ENCODE data around the gene SPRR2G.
"Not testable (repeated sequence)": the region's sequence is repeated elsewhere in the genome, so short reads cannot be mapped to it uniquely, and the experiment has no call there.

SPRR2G gene

DNA sequence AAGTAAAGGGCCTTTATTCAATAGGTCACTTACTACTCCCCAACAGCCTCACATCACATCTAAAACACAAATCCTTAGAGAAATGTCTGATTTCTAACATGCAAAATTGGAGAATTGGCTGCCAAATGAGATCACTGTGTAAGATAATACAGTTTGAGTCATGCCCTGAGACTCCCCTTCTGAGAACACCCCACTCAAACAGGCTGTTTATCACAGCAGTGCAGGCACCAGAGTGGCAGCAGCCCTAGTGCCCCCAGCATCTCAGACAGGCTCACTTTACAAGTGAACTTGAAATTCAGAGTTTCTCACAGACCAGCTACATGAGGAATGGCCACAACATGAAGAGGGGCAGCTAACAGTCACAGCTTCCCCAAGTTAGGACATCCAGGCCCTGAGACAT is 35.4 kb downstream of the SPRR2G start:
- not testable (repeated sequence) for DNase-seq (ENCODE audit: low read depth in 1 of 2, low spot score in 1 of 2)

DNA sequence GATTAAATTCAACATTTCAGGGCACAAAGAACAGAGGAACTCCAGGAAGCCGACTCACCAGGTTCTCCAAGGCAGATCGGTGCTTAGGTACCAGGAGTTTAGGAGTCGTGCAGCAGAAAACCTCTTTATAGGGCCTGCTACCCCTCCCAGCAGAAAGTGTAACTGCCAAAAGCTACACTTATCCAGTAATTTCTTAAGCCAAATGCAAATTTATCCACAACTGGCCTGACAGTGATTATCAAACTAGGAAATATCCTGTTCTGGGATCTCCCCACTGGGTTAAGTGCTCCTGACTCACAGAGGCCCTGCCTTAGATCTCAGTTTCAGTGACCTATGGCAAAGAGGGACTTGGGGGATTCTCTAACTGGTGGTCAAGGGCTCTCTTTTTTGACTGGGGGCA is 37.3 kb downstream of the SPRR2G start, which contains the start of gene SPRR2F:
SPRR2F (minus strand) TSS at position 101 of the 400 bp plus-strand sequence. CDS start 783 bp downstream, outside the sequence.
- no peak for DNase-seq (ENCODE audit: low read depth in 1 of 2, low spot score in 1 of 2)

DNA sequence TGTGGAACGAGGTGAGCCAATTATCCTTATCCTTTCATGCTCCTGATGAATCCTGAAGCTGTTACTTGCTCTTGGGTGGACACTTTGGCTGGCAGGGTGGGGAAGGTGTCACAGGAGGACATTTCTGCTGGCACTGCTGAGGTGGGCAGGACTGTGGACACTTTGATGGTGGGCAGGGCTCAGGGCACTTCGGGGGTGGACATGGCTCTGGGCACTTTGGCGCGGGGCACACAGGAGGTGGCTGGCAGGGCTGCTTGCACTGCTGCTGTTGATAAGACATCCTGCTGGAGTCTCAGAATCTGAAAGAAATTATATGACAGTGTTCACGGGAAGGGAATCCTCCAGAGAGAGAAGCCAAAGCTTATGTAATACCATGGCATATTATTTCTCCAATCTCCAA is 38.2 kb downstream of the SPRR2G start:
- not testable (repeated sequence) for DNase-seq (ENCODE audit: low read depth in 1 of 2, low spot score in 1 of 2)

DNA sequence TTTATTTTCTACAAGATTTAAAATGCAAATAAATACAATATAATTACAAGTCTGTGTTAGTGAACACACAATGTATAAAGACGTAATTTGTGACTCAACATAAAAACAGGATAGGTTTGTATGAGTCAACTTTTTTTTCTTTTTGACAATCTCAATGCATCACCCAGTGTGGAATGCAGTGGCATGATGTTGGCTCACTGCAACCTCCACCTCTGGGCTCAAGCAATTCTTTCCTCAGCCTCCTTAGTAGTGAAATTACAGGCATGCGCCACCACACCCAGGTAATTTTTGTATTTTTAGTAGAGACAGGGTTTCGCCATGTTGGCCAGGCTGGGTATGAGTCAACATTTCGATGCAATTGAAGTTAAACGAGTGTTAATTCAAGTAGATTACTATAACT is 50.4 kb downstream of the SPRR2G start:
- DNase-seq (ENCODE audit: low read depth in 1 of 2, low spot score in 1 of 2), result no peak
